ENCODE measurements around the gene CRADD. TPM values are rescaled to one million over a fixed set of nuclear protein-coding genes. Genes with fewer than 3 reads are reported as not detected.

The CRADD gene
- total and polyA plus RNA-seq, 2 donors (not counting 3 experiments of a cell fraction or from before 2014, with no cell fraction given) = 11.7 to 14.5 TPM

GRCh38 chr12:93727911-93728310 lies 50.7 kb downstream of the CRADD start:
- H3K4me2 ChIP-seq (ENCODE audit: insufficient read depth, low read length) = no peak overlapping the region
- CTCF ChIA-PET = no interaction called here
- no peak overlapping the region for H2AFZ ChIP-seq (ENCODE audit: low read depth, low read length)
- no peaks in the 10 kb centered on the region for H3K27me3 ChIP-seq (ENCODE audit: control insufficient read depth in 2 of 2, insufficient read depth in 2 of 2, low read length in 2 of 2)
- H3K9me3 ChIP-seq (replicated peaks; ENCODE audit: control insufficient read depth, insufficient read depth, low read length) = no peaks in the 10 kb centered on the region
- POLR2A ChIA-PET = no interaction called here
- no peaks in the 10 kb centered on the region for H3K36me3 ChIP-seq (ENCODE audit: control insufficient read depth in 2 of 2, extremely low read depth in 1 of 2, insufficient read depth in 2 of 2, low read length in 2 of 2)
- no peak overlapping the region for H3K9ac ChIP-seq (replicated peaks; ENCODE audit: extremely low read depth, insufficient read depth, low read length)
- no peaks in the 10 kb centered on the region for H3K9me1 ChIP-seq (replicated peaks; ENCODE audit: control insufficient read depth, extremely low read depth, insufficient read depth, low read length)
- FAIRE-seq (no peak), DNase-seq (ENCODE audit: low read depth, low spot score) (no peak)
- peaks cover 2% of the 10 kb centered on the region for H4K20me1 ChIP-seq (replicated peaks; ENCODE audit: control insufficient read depth, extremely low read depth, insufficient read depth, low read length)
- H3K27ac ChIP-seq (ENCODE audit: insufficient read depth, low read depth, low read length) = no peak overlapping the region
- H3K79me2 ChIP-seq (ENCODE audit: control insufficient read depth, insufficient read depth, low read length) = no peaks in the 10 kb centered on the region
- dilution Hi-C loops (cut with MboI; ENCODE audit: extremely low pct_ligation_motif_present, low sequenced_read_pairs) (no loop called here), intact Hi-C loops (cut with micrococcal nuclease) (no loop called here)
- no peak for TF ChIP-seq POLR2AphosphoS5 (IDR thresholded peaks at IDR 0.05; ENCODE audit: insufficient read depth, low read depth, low read length)
- TF ChIP-seq POLR2A (IDR thresholded peaks at IDR 0.05; ENCODE audit: low read depth, low read length) = no peak
- TF ChIP-seq JUN (IDR thresholded peaks at IDR 0.05; ENCODE audit: borderline replicate concordance, insufficient read depth, insufficient read length, low read depth) = no peak
- TF ChIP-seq GATA2 (IDR thresholded peaks at IDR 0.05; ENCODE audit: insufficient read depth, insufficient read length, low read depth, low read length) = no peak
- TF ChIP-seq EZH2 (IDR thresholded peaks at IDR 0.05; ENCODE audit: borderline replicate concordance, low read depth, low read length, severe bottlenecking) = no peak
- TF ChIP-seq MYC (IDR thresholded peaks at IDR 0.05; ENCODE audit: low read depth, low read length) = no peak
- TF ChIP-seq FOS (IDR thresholded peaks at IDR 0.05; ENCODE audit: borderline replicate concordance, insufficient read depth, low read length) = no peak
- no peak for TF ChIP-seq CTCF (IDR thresholded peaks at IDR 0.05; ENCODE audit: extremely low read depth in 1 of 2, insufficient read depth in 1 of 2, low read depth in 1 of 2, low read length in 2 of 2)
- TF ChIP-seq MAX (IDR thresholded peaks at IDR 0.05; ENCODE audit: insufficient read depth, insufficient read length) = no peak
- no TSS peak for BruUV-seq (replicated peaks)
- H3K4me3 ChIP-seq (replicated peaks in 1 of 3; ENCODE audit: insufficient read depth in 1 of 3, low read depth in 1 of 3, low read length in 3 of 3) = no peak overlapping the region
- H3K4me1 ChIP-seq (ENCODE audit: control insufficient read depth, extremely low read depth, insufficient read depth, low read length) = no peaks in the 10 kb centered on the region
